Islet precursor cell (in vitro differentiated cells): ENCODE data around the gene SHROOM2.
A peak's percentile ranks its signal among the peaks of the same experiment; 100 is the strongest.
"Not testable (repeated sequence)": the region's sequence is repeated elsewhere in the genome, so short reads cannot be mapped to it uniquely, and the experiment has no call there.

Source experiments
- DNase-seq: peaks from one replicate; pipeline ENCODE4 v3.0.0-alpha.2; 2018

SHROOM2 gene

DNA sequence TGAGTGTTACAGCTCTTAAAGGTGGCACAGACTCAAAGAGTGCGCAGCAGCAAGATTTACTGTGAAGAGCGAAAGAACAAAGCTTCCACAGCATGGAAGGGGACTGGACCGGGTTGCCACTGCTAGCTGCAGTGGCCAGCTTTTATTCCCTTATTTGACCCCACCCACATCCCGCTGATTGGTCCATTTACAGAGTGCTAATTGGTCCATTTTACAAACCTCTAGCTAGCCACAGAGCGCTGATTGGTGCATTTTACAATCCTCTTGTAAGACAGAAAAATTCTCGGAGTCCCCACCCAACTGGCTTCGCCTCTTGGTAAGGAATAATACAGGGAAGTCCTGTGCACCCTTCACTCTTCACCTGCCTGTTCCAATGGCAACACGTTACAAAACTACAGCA is 1.9 kb upstream of the SHROOM2 start:
- DNase-seq = no peak

- no peak for DNase-seq
These were observed 830 bp upstream of the SHROOM2 start for GRCh38 chrX:9785254-9785943.

DNA sequence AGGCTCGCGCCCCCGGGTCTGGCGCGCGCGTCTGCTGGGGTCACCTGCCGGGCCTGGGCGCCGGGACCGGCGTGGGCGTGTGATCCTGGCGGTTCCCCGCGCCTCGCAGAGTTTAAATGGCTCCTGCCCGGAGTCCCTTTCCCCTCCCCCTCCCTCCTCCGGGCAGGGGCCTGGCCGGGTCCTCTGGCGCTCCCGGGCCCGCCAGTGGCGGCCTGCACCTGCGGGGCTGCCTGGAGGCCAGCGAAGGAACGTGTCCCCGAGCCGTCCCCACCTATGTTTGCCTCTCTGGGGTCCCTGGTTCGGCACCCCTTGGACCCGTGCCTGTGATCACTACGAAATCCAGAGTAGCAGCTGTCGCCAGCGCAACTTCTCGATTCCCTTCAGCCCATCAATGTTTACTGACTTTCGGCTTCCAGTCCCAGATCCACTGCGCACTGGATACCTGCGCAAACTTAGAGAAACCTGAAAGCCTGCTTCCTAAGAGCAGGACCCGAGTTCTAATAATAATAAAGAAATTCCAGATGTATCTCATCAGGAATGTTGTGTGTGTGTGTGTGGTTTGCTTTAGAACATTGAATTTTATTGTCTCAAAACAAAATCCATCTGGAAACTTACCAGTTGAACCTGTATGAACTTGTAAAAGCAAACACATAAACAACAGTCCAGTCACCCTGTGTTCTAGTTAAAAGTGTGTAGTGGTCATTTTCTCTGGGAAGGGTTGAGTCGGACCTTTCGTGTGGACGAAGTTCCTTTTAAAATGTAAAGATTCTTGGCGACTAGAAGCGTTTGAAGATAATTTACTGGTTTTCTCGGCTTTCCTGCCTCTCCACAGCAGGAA is 788 bp downstream of the SHROOM2 start:
- DNase-seq = peak; percentile 59

- DNase-seq = no peak
These were observed 2.7 kb downstream of the SHROOM2 start for GRCh38 chrX:9788911-9789310.

DNA sequence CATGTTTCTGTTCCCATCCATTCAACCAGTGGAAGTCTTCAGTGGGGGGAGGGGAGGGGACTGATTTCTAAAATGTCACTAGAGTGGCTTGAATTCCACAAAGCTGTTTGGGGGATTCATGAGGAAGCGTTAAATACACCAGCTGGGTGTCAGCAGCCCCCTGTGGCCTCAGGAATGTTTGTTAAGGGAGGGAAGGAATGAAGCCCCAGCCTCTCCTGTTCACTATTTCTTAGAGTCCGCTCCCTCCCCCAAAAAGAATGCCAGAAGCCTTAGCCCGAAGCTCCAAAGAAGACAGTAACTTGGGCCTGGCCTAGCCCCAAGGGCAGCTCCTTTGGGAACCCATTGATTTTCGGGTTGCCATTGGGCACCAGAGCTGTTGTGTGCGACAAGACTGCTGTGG is 3.3 kb downstream of the SHROOM2 start:
- no peak for DNase-seq

- no peak for DNase-seq
These were observed 4.6 kb downstream of the SHROOM2 start for GRCh38 chrX:9790866-9791265.

- DNase-seq = no peak
These were observed 8.3 kb downstream of the SHROOM2 start for GRCh38 chrX:9794495-9794894.

- peak; percentile 62 for DNase-seq
These were observed 11.4 kb downstream of the SHROOM2 start for GRCh38 chrX:9797384-9798360.

DNA sequence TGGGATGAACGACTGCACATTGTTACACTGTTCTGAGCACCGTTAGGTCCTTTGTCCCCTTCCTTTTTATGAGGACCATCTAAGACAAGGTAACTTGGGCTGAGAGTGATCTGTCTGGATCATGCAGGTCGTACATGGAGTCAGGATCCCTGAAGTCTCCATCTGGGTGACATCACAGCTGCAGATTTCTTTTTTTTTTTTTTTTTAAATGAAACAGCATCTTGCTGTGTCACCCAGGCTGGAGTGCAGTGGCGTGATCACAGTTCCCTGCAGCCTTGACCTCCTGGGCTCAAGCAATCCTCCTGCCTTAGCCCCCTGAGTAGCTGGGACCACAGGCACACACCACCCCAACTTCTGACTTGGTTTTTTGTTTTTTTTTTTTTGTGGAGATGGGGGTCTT is 16.5 kb downstream of the SHROOM2 start:
- no peak for DNase-seq

DNA sequence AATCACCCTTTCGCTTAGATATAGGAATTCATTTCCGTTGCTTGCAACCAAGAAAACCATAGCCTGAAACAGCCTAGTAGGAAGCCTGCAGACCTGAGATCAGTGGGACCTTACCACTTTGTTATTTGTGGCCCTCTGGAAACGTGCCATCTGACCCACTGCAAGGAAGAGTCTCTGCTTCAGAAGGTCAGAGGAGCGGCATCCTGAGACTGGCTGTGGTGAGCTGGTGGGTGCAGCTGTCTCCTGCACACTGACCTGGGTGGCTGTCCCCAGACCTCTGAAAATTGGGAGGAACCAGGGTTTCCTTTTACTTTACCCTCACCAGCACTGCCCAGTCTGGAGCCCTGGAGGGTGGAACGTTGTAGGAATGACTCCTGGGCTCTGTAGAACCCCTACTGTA is 18.2 kb downstream of the SHROOM2 start:
- DNase-seq = no peak

GRCh38 chrX:9805956-9806355 is 19.7 kb downstream of the SHROOM2 start:
- no peak for DNase-seq

DNA sequence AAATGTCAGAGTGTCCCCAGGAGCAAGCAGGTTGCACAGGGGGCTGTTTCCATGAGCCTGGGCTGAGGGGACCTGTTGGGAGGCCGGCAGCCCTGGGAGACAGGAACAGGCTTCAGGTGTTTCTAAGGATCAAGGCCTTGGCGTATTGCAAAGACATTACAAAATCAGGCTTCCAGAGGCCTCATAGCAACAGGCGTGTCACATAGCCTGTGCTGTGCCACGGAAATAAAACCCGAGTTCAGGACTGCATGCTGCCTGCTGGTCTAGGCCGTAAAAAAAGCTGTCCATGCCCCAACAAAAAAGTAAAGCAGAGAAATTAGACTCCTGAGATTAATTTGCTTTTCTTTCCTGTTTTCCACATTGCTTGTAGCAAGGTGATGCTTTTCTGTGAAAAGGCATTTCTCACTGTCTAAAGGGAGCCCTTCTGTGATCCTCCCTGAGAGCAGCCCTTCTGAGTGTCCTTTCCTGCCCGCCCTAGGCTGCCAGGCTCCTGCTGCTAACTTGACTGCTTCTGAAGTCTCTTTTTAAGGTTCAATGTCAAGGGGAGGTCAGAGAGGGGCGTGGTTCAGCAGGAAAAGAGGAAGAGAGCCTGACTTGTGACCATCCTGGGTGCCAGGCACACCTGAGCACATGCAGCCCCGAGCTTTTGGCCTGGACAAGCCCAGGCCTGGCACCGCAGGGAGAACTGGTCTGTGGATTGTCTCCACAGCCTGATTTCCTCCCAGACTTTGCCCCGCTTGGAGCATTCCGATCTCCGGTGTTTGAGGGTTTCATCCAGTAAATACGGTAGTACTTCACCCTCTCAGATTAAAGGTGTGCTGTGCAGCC is 21.3 kb downstream of the SHROOM2 start:
- no peak for DNase-seq

- DNase-seq = not testable (repeated sequence)
These were observed 23.6 kb downstream of the SHROOM2 start for GRCh38 chrX:9809876-9810275.

DNA sequence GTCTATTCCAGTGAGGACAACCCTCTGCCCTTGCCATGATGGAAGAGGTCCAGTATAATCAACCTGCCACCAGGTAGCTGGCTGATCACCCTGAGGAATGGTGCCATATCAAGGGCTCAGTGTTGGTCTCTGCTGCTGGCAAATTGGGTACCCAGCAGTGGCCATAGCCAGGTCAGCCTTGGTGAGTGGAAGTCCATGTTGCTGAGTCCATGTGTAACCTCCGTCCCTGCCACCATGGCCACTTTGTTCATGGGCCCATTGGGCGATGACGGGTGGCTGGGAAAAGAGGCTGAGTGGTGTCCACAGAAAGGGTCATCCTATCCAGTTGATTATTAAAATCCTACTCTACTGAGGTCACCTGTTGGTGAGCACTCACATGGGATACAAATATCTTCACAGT is 24.9 kb downstream of the SHROOM2 start:
- not testable (repeated sequence) for DNase-seq

- DNase-seq = peak; percentile 66
These were observed 30.0 kb downstream of the SHROOM2 start for GRCh38 chrX:9816084-9816700.

DNA sequence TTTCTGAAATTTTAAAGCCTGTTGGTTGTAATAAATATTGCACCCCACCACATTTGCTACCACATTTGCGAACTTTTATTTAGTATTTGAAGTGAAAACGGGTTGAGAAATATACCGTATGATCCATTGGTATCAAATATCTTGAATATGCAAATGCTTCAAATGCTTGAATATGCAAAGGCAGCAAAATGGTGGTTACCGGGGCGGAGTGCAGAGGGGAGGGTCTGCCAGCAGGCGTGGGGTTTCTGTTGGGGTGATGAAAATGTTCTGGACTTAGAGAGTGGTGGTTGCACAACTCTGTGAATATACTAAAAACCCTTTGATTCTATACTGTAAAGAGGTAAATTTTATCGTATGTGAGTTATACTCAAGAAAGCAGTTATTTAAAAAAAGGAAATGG is 35.3 kb downstream of the SHROOM2 start:
- DNase-seq = no peak

GRCh38 chrX:9824554-9824953 is 38.3 kb downstream of the SHROOM2 start:
- DNase-seq = no peak

GRCh38 chrX:9825129-9825790 is 39.0 kb downstream of the SHROOM2 start:
- no peak for DNase-seq

- no peak for DNase-seq
These were observed 39.7 kb downstream of the SHROOM2 start for GRCh38 chrX:9825966-9826365.

DNA sequence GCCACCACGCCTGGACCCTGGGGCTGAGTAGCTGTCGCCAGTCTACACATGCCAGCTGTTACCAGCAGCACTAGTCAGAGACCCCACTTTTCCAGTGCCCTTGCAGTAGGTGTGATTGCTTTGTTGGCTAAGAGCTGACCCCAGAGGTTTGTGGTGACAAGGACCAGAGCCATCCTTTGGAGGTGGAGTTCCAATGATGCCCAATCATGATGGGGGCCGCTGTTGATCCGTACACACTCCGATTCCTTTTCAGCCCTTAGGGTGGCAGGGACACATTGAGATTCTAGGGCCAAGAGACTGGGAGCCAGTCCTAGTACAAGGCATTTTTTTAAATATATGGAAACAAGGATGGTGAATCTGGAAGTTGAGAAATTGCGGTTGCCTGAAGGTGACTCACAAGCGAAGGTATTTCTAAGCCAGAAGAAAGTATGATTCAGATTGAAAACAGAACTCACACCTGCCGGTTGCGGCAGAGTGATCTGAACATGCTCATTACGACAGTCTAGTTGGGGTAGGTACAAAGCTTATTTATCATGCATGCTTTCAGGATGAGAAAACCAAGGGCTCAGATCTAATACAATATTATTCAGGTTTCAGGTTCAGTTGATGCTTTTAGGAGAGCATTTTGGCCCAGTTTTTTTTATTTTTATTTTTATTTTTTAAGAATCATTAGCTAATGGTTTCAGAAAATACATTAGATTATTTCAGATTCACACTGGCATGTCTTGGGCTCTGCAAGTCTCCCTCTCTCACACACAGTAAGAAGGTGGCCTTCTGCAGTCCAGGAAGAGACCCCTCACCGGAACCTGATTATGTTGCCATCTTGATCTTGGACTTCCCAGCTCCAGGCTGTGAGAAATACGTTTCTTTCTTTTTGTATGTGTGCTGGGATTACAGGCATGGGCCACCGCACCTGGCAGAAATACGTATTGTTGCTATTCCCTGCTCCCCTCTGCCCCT is 43.4 kb downstream of the SHROOM2 start:
- DNase-seq = peak; percentile 67
